Iris pigment epithelial cell (primary cell): ENCODE results near the gene SH2D1B.
"Not testable (repeated sequence)": the region's sequence is repeated elsewhere in the genome, so short reads cannot be mapped to it uniquely, and the experiment has no call there.

Source experiments
- DNase-seq: peaks from one replicate; pipeline ENCODE4 v3.0.0-alpha.2; 2011; ENCODE audit warnings: low read depth

The SH2D1B gene, protein sequence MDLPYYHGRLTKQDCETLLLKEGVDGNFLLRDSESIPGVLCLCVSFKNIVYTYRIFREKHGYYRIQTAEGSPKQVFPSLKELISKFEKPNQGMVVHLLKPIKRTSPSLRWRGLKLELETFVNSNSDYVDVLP

DNA sequence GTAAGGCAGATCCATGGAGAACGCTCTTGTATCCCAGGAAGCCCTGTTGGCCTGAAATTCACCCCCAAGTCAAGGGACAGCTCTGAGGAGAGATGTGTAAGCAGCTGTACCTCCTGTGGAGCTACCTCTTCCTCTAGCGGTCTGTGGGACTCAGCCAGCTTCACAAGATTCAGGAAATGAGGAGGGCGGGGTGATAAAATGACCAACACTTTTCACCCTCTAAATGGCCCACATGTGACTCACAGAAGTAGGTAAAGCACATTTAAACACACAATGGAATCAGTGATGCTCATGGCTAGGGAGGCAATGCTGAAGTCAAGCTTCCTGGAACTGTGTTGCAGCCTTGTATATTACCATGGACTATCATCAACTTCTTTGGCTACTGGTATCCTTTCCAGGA lies at the start of gene SH2D1B:
TSS of gene SH2D1B (minus strand) at position 135 of the 400 bp plus-strand sequence. CDS start at position 15, 120 bp downstream.
- DNase-seq: peak; percentile 44

GRCh38 chr1:162458236-162458635 lies 46.3 kb upstream of the SH2D1B start:
- no peak for DNase-seq

- DNase-seq: no peak
Measured at GRCh38 chr1:162456323-162456722, 44.4 kb upstream of the SH2D1B start.

GRCh38 chr1:162454361-162454760 lies 42.4 kb upstream of the SH2D1B start:
- not testable (repeated sequence) for DNase-seq

- DNase-seq: no peak
Measured at GRCh38 chr1:162446946-162447345, 35.0 kb upstream of the SH2D1B start.

- DNase-seq: no peak
Measured at GRCh38 chr1:162444903-162445302, 33.0 kb upstream of the SH2D1B start.

GRCh38 chr1:162432977-162433713 lies 21.2 kb upstream of the SH2D1B start:
- DNase-seq: not testable (repeated sequence)

DNA sequence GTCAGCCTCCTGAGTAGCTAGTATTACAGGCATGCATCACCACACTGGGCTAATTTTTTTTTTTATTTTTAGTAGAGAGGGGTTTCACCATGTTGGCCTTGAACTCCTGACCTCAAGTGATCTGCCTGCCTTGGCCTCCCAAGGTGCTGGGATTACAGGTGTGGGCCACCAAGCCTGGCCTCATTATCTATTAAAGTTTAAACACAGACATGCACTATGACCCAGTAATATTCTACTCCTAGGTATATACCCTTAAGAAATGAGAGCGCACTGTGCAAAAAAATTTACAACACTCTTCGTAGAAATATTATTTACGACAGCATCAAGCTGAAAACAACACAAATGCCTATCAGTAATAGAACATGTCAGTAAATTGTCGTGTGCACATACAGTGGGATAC lies 18.6 kb upstream of the SH2D1B start:
- DNase-seq: no peak

DNA sequence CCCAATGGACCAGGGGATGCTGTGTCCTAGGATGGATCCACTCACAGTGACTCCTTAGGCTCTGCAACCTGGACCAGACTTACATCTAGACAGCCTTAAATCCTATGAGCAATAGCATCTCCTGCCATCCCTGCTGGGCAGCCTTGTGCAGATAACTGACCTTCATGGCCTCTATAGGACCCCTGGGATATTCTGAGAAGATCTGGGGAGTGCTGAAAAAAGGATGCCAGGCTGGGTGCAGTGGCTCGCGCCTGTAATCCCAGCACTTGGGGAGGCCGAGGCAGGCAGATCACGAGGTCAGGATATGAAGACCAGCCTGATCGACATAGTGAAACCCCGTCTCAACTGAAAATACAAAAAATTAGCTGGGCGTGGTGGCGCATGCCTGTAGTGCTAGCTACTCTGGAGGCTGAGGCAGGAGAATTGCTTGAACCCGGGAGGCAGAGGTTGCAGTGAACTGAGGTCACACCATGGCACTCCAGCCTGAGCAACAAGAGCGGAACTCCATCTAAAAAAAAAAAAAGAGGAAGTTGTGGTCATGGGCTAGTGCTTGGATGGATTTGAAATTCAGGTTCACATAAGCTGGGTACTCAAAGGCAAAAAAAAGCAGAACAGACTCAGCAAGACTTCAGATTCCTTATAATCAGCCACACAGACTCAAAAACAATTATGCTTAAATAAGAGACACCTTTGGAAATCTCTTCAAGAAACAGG lies 10.9 kb upstream of the SH2D1B start:
- no peak for DNase-seq

- DNase-seq: peak; percentile 28
Measured at GRCh38 chr1:162421258-162422164, 9.6 kb upstream of the SH2D1B start.

DNA sequence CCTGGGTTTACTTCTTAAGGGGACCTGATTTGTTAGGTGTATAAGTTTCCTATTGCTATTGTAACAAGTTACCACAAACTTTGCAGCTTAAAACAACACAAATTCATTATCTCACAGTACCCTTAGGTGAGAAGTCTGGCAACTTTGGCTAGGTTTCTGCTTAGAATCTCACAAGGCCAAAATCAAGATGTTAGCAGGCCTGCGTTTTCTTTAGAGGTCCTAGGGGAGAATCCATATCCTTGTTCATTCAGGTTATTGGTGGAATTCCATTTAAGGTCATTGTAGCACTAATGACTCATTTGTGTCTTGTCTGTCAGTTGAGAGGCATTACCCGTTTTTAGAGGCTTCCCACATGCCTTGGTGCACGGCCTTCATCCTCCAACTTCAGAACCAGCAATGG lies 8.2 kb upstream of the SH2D1B start:
- peak; percentile 18 for DNase-seq

GRCh38 chr1:162419450-162419931 lies 7.6 kb upstream of the SH2D1B start:
- DNase-seq: peak; percentile 34

DNA sequence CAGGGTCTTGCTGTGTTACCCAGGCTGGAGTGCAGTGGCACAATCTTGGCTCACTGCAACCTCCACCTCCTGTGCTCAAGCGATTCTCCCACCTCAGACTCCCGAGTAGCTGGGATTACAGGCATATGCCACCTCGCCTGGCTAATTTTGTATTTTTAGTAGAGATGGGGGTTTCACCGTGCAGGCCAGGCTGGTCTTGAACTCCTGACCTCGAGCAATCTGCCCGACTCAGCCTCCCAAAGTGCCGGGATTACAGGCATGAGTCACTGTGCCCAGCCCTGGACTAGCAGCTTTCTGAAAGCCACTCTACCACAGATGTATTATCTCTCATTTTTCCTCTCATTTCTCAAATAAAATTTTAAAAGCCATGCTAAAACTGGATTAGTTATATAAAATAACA lies 6.6 kb upstream of the SH2D1B start:
- DNase-seq: peak; percentile 36

- no peak for DNase-seq
Measured at GRCh38 chr1:162417650-162418049, 5.7 kb upstream of the SH2D1B start.

- no peak for DNase-seq
Measured at GRCh38 chr1:162416909-162417308, 5.0 kb upstream of the SH2D1B start.

DNA sequence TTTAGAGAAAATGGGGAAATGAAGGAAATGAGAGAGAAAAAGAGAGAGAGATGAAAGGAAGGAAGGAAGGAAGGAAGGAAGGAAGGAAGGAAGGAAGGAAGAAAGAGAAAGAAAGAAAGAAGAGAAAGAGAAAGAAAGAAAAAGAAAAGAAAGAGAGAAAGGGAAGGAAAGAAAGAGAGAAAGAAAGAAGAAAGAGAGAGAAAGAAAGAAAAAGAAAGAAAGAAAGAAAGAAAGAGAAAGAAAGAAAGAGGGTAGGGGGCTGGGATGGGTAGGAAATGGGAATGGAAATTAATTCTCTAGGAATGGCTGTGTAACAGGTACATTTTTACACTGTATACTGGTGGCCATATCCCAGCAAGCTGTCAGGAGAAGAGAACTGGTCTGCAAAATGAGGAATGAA lies 4.3 kb upstream of the SH2D1B start:
- no peak for DNase-seq

- DNase-seq: no peak
Measured at GRCh38 chr1:162407539-162407938, 4.4 kb downstream of the SH2D1B start.

GRCh38 chr1:162406811-162407210 lies 5.1 kb downstream of the SH2D1B start:
- DNase-seq: peak; percentile 62

GRCh38 chr1:162405800-162406199 lies 6.1 kb downstream of the SH2D1B start:
- peak; percentile 73 for DNase-seq

DNA sequence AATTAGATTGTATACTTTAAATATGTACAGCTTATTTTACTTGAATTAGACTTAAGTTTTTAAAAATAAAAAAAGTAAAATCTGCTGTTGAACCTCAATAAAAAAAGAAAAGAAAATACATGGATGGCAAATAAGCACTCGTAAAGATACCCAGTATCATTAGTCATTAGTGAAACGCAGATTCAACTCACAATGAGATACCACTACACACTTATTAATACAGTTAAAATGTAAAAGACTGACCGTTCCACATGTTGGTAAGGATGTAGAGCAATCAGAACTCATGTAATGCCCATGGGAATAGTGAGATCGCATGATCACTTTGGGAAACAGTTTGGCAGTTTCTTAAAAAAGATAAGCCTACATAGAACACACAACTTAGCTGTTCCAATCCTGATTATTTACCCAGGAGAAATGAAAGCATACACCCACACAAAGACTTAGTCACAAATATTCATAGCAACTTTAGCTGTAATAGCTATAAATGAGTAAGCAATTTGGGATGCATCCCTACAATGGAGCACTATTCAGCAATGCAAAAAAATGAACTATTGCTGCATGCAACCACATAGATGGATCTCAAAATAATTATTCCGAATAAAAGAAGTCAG lies 7.3 kb downstream of the SH2D1B start:
- DNase-seq: peak; percentile 87

DNA sequence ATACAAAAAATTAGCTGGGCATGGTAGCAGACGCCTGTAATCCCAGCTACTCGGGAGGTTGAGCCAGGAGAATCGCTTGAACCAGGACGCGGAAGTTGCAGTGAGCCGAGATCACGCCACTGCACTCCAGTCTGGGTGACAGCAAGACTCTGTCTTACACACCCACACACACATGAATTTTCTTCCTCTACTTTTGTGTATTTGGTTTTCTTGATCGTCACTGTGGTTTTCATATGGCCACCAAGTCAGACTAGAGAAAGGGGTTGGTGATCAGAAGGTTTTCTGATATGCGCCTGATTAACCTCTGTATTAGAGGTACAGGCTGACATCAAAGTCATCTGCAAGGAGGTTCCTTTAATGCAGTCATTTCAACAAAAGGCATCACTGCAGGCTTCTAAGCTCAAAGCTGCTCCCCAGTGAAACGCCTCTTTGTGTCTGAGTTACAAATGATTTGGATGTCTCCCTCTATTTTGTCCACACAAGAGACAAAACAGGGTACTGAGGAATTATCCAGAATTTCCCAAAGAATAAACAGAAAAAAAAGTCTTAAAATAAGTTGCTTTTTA lies 11.1 kb downstream of the SH2D1B start:
- no peak for DNase-seq
